DOHH2 (cell line): ENCODE data around the gene PCGF2.
"Not testable (repeated sequence)": the region's sequence is repeated elsewhere in the genome, so short reads cannot be mapped to it uniquely, and the experiment has no call there.

Source experiments
- H3F3A ChIP-seq: fragments of 200-600 bp; sonication (generic), shearing (Covaris generic); 2 replicates; pipeline ENCODE4 v1.6.0; 2016; ENCODE audit warnings: antibody characterized with exemption, mild to moderate bottlenecking; ENCODE audit not compliant: control insufficient read depth, insufficient read depth
- H3K27ac ChIP-seq: fragments of 200-600 bp; sonication (generic); 2 replicates; pipeline ENCODE4 v1.5.1; 2014; ENCODE audit warnings: low read depth, mild to moderate bottlenecking, low read length, moderate library complexity
- H3K27me3 ChIP-seq: fragments of 200-600 bp; sonication (generic); 2 replicates; pipeline ENCODE4 v1.6.1; 2014; ENCODE audit warnings: mild to moderate bottlenecking, low read length, mixed read lengths; ENCODE audit not compliant: control insufficient read depth
- H3K36me3 ChIP-seq: fragments of 200-600 bp; sonication (generic); 2 replicates; pipeline ENCODE4 v1.6.1; 2014; ENCODE audit warnings: mild to moderate bottlenecking, low read length, moderate library complexity, mixed read lengths; ENCODE audit not compliant: control insufficient read depth
- H3K4me1 ChIP-seq: fragments of 200-600 bp; sonication (generic); 2 replicates; pipeline ENCODE4 v1.6.1; 2014; ENCODE audit warnings: mild to moderate bottlenecking, low read length, mixed read lengths; ENCODE audit not compliant: control insufficient read depth
- H3K4me2 ChIP-seq: fragments of 200-600 bp; sonication (generic); 2 replicates; pipeline ENCODE4 v1.6.0; 2014; ENCODE audit warnings: mild to moderate bottlenecking, low read length, moderate library complexity
- H3K4me3 ChIP-seq: fragments of 200-600 bp; sonication (generic); 2 replicates; pipeline ENCODE4 v1.5.1; 2014; ENCODE audit warnings: mild to moderate bottlenecking, low read length, mixed read lengths
- H3K79me2 ChIP-seq: fragments of 200-600 bp; sonication (generic); 2 replicates; pipeline ENCODE4 v1.6.1; 2014; ENCODE audit warnings: mild to moderate bottlenecking, low read length, mixed read lengths; ENCODE audit not compliant: control insufficient read depth
- H3K9me2 ChIP-seq: fragments of 200-600 bp; sonication (generic); replicated peaks from 2 replicates; pipeline ENCODE4 v1.6.1; 2014; ENCODE audit warnings: mild to moderate bottlenecking, low read length, mixed read lengths; ENCODE audit not compliant: control insufficient read depth
- H3K9me3 ChIP-seq: fragments of 200-600 bp; sonication (generic); 2 replicates; pipeline ENCODE4 v1.6.1; 2014; ENCODE audit warnings: antibody characterized with exemption, low read length, mixed read lengths; ENCODE audit not compliant: control insufficient read depth, insufficient read depth
- H4K20me1 ChIP-seq: fragments of 200-600 bp; sonication (generic); 2 replicates; pipeline ENCODE4 v1.6.0; 2014; ENCODE audit warnings: low read depth, mild to moderate bottlenecking, antibody characterized with exemption, low read length, moderate library complexity; ENCODE audit not compliant: control insufficient read depth, insufficient read depth
- EZH2phosphoT487 ChIP-seq: fragments of 200-600 bp; sonication (generic); IDR thresholded peaks from 2 replicates; pipeline ENCODE4 v1.6.1; 2017; ENCODE audit warnings: borderline replicate concordance, mild to moderate bottlenecking, antibody characterized with exemption, low read length, moderate library complexity, mixed read lengths
- TF ChIP-seq, protein P1 (sequence below): fragments of 200-600 bp; sonication (generic); IDR thresholded peaks from one replicate; pipeline ENCODE4 v1.5.1; 2014; ENCODE audit warnings: antibody characterized with exemption, mild to moderate bottlenecking, low read depth, low read length; ENCODE audit not compliant: poor library complexity, severe bottlenecking

PCGF2 gene

DNA sequence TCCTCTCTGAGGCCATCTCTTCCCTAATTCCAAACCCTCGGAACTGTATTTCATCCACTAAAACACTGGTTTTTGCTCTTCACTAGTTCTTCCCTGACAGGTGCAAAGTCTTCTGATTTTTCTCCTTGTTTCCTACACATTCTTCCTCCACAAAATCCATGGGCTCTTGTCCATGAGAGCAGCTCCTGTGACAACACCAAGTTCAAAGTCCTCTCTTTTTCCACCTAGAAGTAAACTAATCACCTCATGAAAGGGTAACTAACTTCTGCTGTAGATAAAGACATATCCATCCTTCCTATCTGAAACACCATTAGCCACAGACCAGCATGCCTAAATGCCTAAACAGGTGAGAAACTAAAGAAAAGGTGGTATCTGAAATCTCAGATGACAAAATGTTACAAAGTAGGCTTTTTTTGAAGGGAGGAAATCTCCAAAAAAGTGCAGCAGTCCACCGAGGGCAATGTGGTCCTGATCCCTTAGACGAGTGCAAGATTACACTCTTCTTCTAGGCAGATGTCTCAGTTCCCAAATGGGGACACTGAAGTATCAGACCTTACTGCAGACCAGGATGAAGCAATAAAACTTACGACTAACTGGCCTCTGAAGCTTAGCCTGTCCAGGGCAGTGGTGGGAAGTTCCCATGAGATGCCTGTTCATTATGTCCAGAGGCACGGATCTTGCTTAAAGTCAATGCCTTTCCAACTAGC is 48.5 kb upstream of the PCGF2 start:
- Histone ChIP-seq H3K9me2 (no peaks in the 10 kb centered on the region), H3F3A (peaks cover 10% of the 10 kb centered on the region), H3K9me3 (no peaks in the 10 kb centered on the region), H3K27me3 (no peaks in the 10 kb centered on the region), H3K4me3 (peak overlapping the region; percentile 87; the same call in 1 of the 2 replicates), H3K79me2 (peaks cover 66% of the 10 kb centered on the region), H3K27ac (no peak overlapping the region), H3K4me1 (peaks cover 21% of the 10 kb centered on the region), H3K36me3 (peaks cover 30% of the 10 kb centered on the region), H3K4me2 (no peak overlapping the region), H4K20me1 (no peaks in the 10 kb centered on the region)
- TF ChIP-seq EZH2phosphoT487 = no peak
- TF ChIP-seq, protein P1, sequence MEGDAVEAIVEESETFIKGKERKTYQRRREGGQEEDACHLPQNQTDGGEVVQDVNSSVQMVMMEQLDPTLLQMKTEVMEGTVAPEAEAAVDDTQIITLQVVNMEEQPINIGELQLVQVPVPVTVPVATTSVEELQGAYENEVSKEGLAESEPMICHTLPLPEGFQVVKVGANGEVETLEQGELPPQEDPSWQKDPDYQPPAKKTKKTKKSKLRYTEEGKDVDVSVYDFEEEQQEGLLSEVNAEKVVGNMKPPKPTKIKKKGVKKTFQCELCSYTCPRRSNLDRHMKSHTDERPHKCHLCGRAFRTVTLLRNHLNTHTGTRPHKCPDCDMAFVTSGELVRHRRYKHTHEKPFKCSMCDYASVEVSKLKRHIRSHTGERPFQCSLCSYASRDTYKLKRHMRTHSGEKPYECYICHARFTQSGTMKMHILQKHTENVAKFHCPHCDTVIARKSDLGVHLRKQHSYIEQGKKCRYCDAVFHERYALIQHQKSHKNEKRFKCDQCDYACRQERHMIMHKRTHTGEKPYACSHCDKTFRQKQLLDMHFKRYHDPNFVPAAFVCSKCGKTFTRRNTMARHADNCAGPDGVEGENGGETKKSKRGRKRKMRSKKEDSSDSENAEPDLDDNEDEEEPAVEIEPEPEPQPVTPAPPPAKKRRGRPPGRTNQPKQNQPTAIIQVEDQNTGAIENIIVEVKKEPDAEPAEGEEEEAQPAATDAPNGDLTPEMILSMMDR = no peak

DNA sequence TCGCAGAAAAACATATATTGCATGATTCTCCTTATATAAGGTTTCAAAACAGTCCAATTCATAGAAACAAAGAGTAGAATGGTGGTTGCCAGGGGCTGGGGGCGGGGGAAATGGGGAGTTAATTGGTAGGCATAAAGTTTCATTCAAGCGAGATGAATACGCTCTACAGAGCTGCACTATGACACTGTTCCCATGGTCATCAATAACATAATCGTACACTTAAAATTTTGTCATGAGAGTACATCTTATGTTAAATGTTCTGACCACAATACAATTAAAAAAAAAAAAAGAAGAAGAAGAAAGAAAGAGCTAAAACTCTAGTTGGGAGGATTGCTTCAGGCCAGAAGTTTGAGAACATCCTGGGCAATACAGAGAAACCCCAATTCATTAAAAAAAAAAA is 46.1 kb upstream of the PCGF2 start:
- Histone ChIP-seq H3K4me3 (no peak overlapping the region), H3K36me3 (peaks cover 20% of the 10 kb centered on the region), H3K9me3 (no peaks in the 10 kb centered on the region), H3F3A (no peaks in the 10 kb centered on the region), H3K27ac (no peak overlapping the region), H3K9me2 (no peaks in the 10 kb centered on the region), H3K4me1 (peaks cover 16% of the 10 kb centered on the region), H3K4me2 (no peak overlapping the region), H4K20me1 (no peaks in the 10 kb centered on the region), H3K27me3 (no peaks in the 10 kb centered on the region), H3K79me2 (peaks cover 72% of the 10 kb centered on the region)
- no peak for TF ChIP-seq EZH2phosphoT487
- TF ChIP-seq, protein P1 = no peak

DNA sequence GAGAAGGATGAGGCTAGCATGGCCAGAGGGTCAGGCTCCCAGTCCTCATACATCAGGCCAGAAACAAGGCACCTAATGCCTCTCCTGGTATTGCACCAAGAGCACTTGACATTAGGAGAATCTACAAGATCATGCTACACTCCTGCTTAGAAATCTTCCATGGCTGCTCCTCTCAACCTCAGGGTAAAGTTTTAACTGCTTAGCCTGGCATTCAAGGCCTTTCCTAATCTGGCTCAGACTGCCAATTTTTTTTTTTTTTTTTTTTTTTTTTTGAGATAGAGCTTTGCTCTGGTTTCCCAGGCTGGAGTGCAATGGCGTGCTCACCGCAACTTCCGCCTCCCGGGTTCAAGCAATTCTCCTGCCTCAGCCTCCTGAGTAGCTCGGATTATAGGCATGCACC is 43.0 kb upstream of the PCGF2 start:
- Histone ChIP-seq H3K36me3 (peaks cover 14% of the 10 kb centered on the region), H3K9me2 (no peaks in the 10 kb centered on the region), H3K27me3 (no peaks in the 10 kb centered on the region), H3K79me2 (peaks cover 46% of the 10 kb centered on the region), H3K4me3 (no peak overlapping the region), H4K20me1 (no peaks in the 10 kb centered on the region), H3K9me3 (no peaks in the 10 kb centered on the region), H3F3A (no peaks in the 10 kb centered on the region), H3K27ac (no peak overlapping the region), H3K4me2 (no peak overlapping the region), H3K4me1 (no peaks in the 10 kb centered on the region)
- TF ChIP-seq EZH2phosphoT487 = no peak
- TF ChIP-seq, protein P1 = no peak

DNA sequence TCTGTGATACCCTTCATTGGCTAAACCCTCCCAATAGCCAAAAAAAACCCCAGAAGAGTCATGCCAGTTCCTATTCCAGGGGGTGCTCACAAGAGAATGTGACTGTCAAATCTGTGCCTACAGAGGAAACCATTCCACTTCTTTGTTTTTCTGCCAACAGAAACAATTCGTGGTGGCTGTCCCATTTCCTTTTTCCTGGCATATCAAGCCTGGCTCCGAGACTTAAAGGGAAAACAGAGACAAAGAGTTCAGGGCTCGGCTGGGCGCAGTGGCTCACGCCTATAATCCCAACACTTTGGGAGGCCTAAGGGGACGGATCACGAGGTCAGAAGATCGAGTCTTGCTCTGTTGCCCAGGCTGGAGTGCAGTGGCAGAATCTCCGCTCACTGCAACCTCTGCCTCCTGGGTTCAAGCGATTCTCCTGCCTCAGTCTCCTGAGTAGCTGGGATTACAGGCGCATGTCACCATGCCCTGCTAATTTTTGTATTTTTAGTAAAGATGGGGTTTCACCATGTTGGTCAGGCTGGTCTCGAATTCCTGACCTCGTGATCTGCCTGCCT is 42.1 kb upstream of the PCGF2 start:
- H3K27ac ChIP-seq, H3K9me2 ChIP-seq, H3K9me3 ChIP-seq, H3K27me3 ChIP-seq, H3K4me1 ChIP-seq, H4K20me1 ChIP-seq, H3K4me3 ChIP-seq, H3K4me2 ChIP-seq, H3F3A ChIP-seq: not testable (repeated sequence)
- peaks cover 17% of the 10 kb centered on the region for H3K36me3 ChIP-seq
- peaks cover 37% of the 10 kb centered on the region for H3K79me2 ChIP-seq
